ENCODE data around the gene PRXL2B. TPM values are rescaled to one million over a fixed set of nuclear protein-coding genes. Genes with fewer than 3 reads are reported as not detected.
A peak's percentile ranks its signal among the peaks of the same experiment; 100 is the strongest.

Gene PRXL2B
- total RNA-seq, 1 experiment from 2014 or later: 32.2 TPM

DNA sequence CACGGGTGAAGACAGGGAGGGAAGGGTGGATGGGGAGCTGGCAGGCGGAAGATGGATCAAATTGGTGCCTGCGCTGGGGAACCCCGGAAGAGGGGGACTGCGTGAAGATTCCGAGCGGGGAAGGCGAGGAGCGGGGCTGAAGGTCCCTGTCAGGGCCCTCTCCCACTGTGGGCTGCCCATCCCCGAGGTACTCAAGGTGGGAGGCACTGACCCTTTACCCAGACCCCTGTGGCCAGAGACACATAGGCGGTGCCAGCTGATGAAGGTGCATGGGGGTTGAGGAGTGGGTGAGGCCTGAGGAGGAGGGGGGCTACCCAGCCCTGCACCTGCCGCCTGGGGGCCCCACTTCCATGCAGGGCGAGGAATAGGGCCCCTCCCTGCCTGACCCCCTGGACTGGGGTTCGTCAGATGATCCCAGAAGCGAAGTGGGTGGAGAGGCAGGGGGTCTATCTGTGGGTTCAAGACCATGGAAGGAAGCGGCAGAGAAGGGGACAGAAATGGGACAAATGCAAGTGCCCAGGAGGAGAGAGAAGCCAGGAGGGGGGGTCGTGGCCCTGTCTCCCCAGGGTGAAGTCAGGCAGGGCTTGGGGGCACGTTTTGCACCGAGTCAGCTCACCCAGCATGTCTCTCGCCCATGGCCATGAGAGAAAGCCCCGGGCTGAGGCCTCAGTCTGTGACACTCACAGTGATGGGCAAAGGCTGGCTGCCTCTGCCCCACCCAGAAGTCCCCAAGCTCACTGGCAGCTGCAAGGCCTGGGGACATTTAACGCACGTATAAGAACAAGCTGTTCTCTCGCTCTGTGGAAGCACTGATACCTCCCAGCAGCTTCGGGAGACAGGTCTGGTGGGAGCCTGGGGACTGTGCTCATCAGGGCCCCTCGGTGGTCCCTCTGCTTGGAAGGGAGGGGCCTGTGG, 53.3 kb downstream of the PRXL2B start:
- ATAC-seq (no peak), DNase-seq (ENCODE audit: low read depth, low spot score) (no peak)
- BruUV-seq (replicated peaks): TSS peak; percentile 16
- Histone ChIP-seq H3K4me1 (ENCODE audit: control insufficient read depth in 1 of 2, insufficient read depth in 2 of 2, low read length in 2 of 2) (peaks cover 6 to 28% of the 10 kb centered on the region in 2 experiments; a peak in 3 of 4 replicates), H3K36me3 (ENCODE audit: control insufficient read depth in 1 of 2, insufficient read depth in 2 of 2, low read length in 2 of 2) (no peaks in the 10 kb centered on the region), H3K9ac (ENCODE audit: low read length) (no peak overlapping the region), H3K79me2 (ENCODE audit: insufficient read depth, low read length) (peaks cover 13% of the 10 kb centered on the region; the same call in 1 of the 2 replicates), H3K9me2 (ENCODE audit: insufficient read depth) (no peaks in the 10 kb centered on the region), H3K27me3 (ENCODE audit: insufficient read depth, low read length) (no peaks in the 10 kb centered on the region), H4K20me1 (ENCODE audit: insufficient read depth) (no peaks in the 10 kb centered on the region), H3K27ac (ENCODE audit: low read depth, low read length) (no peak overlapping the region), H3K4me3 (replicated peaks in 1 of 2; ENCODE audit: low read depth in 1 of 2, low read length in 2 of 2) (no peak overlapping the region), H3K9me3 (ENCODE audit: control insufficient read depth in 1 of 2, insufficient read depth in 1 of 2, low read depth in 1 of 2, low read length in 2 of 2) (peaks cover 0 to 6% of the 10 kb centered on the region in 2 experiments; a peak in 2 of 4 replicates), H2AFZ (ENCODE audit: low read depth, low read length, poor library complexity, severe bottlenecking) (no peak overlapping the region), H3K4me2 (ENCODE audit: low read length) (no peak overlapping the region)
- intact Hi-C loops (cut with micrococcal nuclease): loop anchor here (5.0 kb wide), 1 partner anchor 228 kb away; the partner anchor contains the start of gene PEX10
- ChIA-PET RAD21 (ENCODE audit: low non-redundant PET in 1 of 2, low total read pairs in 2 of 2, uncharacterized antibody in 2 of 2, unreplicated experiment in 2 of 2) (no interaction called here), POLR2A (no interaction called here), CTCF (no interaction called here)
- TF ChIP-seq POLR2AphosphoS5 (IDR thresholded peaks at IDR 0.05; ENCODE audit: low read depth, low read length) (peak; percentile 12; the same call in 1 of the 2 replicates), ZNF274 (IDR thresholded peaks at IDR 0.05; ENCODE audit: low read depth, low read length) (no peak), EZH2 (IDR thresholded peaks at IDR 0.05) (no peak), FOSL1 (IDR thresholded peaks at IDR 0.05; ENCODE audit: low read depth) (no peak), YY1 (IDR thresholded peaks at IDR 0.05; ENCODE audit: extremely low read depth, insufficient replicate concordance, low read depth, low read length) (no peak)

DNA sequence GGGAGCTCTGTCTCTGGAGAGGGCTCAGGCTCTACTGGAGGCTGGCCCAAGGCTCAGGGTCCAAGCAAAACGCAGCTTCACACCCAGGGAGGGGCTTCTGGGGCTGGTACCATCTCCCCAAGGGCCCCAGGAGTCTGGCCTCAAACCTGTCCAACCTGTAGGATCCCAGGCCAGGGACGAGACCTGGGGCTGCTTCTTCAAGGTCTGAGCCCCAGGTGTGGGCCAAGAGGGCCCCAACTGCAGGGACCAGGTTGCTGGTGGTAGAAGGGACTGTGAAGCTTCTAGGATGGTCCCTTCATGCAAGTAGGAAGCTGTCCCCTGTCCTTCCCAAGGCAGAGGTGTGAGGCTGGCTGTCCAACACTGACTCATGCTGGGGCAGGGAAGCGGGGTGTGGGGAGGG, 54.0 kb downstream of the PRXL2B start:
- no TSS peak for BruUV-seq (replicated peaks)
- Histone ChIP-seq H3K9ac (ENCODE audit: low read length) (no peak overlapping the region), H3K27ac (ENCODE audit: low read depth, low read length) (no peak overlapping the region), H3K36me3 (ENCODE audit: control insufficient read depth in 1 of 2, insufficient read depth in 2 of 2, low read length in 2 of 2) (no peaks in the 10 kb centered on the region), H3K79me2 (ENCODE audit: insufficient read depth, low read length) (peaks cover 13% of the 10 kb centered on the region; the same call in 1 of the 2 replicates), H3K4me2 (ENCODE audit: low read length) (no peak overlapping the region), H2AFZ (ENCODE audit: low read depth, low read length, poor library complexity, severe bottlenecking) (no peak overlapping the region), H3K9me3 (ENCODE audit: control insufficient read depth in 1 of 2, insufficient read depth in 1 of 2, low read depth in 1 of 2, low read length in 2 of 2) (peaks cover 0 to 6% of the 10 kb centered on the region in 2 experiments; a peak in 2 of 4 replicates), H3K4me3 (replicated peaks in 1 of 2; ENCODE audit: low read depth in 1 of 2, low read length in 2 of 2) (no peak overlapping the region), H3K27me3 (ENCODE audit: insufficient read depth, low read length) (no peaks in the 10 kb centered on the region), H4K20me1 (ENCODE audit: insufficient read depth) (no peaks in the 10 kb centered on the region), H3K9me2 (ENCODE audit: insufficient read depth) (no peaks in the 10 kb centered on the region), H3K4me1 (ENCODE audit: control insufficient read depth in 1 of 2, insufficient read depth in 2 of 2, low read length in 2 of 2) (peaks cover 6 to 28% of the 10 kb centered on the region in 2 experiments; a peak in 3 of 4 replicates)
- RAD21 ChIA-PET (ENCODE audit: low non-redundant PET in 1 of 2, low total read pairs in 2 of 2, uncharacterized antibody in 2 of 2, unreplicated experiment in 2 of 2): no interaction called here
- POLR2A ChIA-PET: no interaction called here
- DNase-seq (ENCODE audit: low read depth, low spot score) (no peak), ATAC-seq (no peak)
- CTCF ChIA-PET: no interaction called here
- intact Hi-C loops (cut with micrococcal nuclease): loop anchor here (5.0 kb wide), 1 partner anchor 228 kb away; the partner anchor contains the start of gene PEX10
- TF ChIP-seq, protein P1, sequence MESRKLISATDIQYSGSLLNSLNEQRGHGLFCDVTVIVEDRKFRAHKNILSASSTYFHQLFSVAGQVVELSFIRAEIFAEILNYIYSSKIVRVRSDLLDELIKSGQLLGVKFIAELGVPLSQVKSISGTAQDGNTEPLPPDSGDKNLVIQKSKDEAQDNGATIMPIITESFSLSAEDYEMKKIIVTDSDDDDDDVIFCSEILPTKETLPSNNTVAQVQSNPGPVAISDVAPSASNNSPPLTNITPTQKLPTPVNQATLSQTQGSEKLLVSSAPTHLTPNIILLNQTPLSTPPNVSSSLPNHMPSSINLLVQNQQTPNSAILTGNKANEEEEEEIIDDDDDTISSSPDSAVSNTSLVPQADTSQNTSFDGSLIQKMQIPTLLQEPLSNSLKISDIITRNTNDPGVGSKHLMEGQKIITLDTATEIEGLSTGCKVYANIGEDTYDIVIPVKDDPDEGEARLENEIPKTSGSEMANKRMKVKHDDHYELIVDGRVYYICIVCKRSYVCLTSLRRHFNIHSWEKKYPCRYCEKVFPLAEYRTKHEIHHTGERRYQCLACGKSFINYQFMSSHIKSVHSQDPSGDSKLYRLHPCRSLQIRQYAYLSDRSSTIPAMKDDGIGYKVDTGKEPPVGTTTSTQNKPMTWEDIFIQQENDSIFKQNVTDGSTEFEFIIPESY (IDR thresholded peaks at IDR 0.05; ENCODE audit: extremely low read depth, insufficient replicate concordance, low read length): no peak
- TF ChIP-seq POLR2A (IDR thresholded peaks at IDR 0.05; ENCODE audit: borderline replicate concordance, extremely low read depth, insufficient read depth, insufficient read length): no peak
- no peak; the same call in 1 of the 2 replicates for TF ChIP-seq POLR2AphosphoS5 (IDR thresholded peaks at IDR 0.05; ENCODE audit: low read depth, low read length)
- TF ChIP-seq, protein P2, sequence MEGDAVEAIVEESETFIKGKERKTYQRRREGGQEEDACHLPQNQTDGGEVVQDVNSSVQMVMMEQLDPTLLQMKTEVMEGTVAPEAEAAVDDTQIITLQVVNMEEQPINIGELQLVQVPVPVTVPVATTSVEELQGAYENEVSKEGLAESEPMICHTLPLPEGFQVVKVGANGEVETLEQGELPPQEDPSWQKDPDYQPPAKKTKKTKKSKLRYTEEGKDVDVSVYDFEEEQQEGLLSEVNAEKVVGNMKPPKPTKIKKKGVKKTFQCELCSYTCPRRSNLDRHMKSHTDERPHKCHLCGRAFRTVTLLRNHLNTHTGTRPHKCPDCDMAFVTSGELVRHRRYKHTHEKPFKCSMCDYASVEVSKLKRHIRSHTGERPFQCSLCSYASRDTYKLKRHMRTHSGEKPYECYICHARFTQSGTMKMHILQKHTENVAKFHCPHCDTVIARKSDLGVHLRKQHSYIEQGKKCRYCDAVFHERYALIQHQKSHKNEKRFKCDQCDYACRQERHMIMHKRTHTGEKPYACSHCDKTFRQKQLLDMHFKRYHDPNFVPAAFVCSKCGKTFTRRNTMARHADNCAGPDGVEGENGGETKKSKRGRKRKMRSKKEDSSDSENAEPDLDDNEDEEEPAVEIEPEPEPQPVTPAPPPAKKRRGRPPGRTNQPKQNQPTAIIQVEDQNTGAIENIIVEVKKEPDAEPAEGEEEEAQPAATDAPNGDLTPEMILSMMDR (IDR thresholded peaks at IDR 0.05 in 2 of 3, conservative IDR thresholded peaks at IDR 0.05 in 1 of 3; ENCODE audit: borderline replicate concordance in 1 of 3, insufficient read depth in 1 of 3, low read depth in 2 of 3, low read length in 2 of 3): no peak
- no peak for TF ChIP-seq CBX3 (IDR thresholded peaks at IDR 0.05; ENCODE audit: low read depth)
- no peak for TF ChIP-seq EZH2 (IDR thresholded peaks at IDR 0.05)
- no peak for TF ChIP-seq YY1 (IDR thresholded peaks at IDR 0.05; ENCODE audit: extremely low read depth, insufficient replicate concordance, low read depth, low read length)

Measured in HCT116 (cell line).